ENCODE data around the gene BHLHA15. TPM values are rescaled to one million over a fixed set of nuclear protein-coding genes. Genes with fewer than 3 reads are reported as not detected.

BHLHA15 gene
- total and polyA plus RNA-seq, 2 of the 8 experiments (the other 6 are each of a cell fraction or from before 2014, with no cell fraction given): 1.1 to 2.7 TPM

DNA sequence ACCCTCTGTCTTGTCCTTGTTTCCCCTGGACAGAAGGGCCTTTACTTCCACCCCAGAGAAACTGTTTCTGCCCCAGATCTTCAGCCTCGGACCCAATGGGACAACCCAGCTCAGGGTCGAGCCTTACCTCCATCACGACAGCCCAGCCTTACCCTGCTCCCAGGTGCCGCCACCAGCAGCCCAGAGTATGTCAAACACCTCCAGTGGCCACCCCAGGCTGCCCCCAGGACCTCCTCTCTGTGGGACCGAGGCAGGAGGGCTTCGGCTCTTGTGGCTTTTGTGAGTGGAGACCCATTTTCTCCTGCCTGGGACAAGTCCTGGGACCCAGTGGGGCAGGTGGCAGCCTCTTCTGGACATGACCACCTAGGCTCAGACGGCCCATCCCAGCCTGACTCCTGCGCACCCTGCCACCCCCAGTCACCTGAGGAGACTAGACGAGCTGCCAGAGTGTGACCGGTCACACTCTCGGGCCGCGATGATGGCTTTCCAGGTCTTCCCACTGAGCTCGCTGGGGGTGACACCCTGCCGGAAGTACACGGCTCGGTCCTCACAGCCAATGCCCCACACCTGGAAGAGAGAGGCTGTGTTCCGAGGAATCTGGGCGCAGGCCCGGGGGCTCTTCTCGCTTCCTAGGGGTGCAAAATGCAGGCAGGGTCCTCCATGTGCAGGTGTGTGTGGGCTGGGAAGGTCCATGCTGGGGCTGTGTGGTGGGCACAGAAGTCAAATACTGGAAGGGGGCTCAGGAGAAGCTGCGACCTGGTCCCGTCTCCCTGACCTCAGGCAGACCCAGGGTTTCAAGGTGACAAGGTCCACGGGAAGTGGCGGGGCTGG is 25.3 kb downstream of the BHLHA15 start:
- Histone ChIP-seq H3K23ac (ENCODE audit: insufficient read length) (no peak overlapping the region), H3K36me3 (ENCODE audit: control insufficient read depth in 2 of 4, insufficient read depth in 4 of 4, low read length in 3 of 4) (no peaks in the 10 kb centered on the region), H2AK5ac (ENCODE audit: low read depth, low read length) (no peak overlapping the region), H2BK12ac (ENCODE audit: low read depth, low read length) (no peak overlapping the region), H4K8ac (ENCODE audit: extremely low read depth, insufficient read depth, low read length) (no peak overlapping the region), H3K14ac (ENCODE audit: insufficient read length) (no peak overlapping the region), H3K79me2 (ENCODE audit: control insufficient read depth in 1 of 2, insufficient read depth in 2 of 2, low read length in 2 of 2) (no peaks in the 10 kb centered on the region), H3K9ac (replicated peaks in 1 of 4; ENCODE audit: extremely low read depth in 1 of 4, low read depth in 3 of 4, low read length in 3 of 4) (no peak overlapping the region), H3K18ac (ENCODE audit: extremely low read depth, low read length) (no peak overlapping the region), H3K79me1 (ENCODE audit: low read depth, low read length) (no peaks in the 10 kb centered on the region), H2BK5ac (ENCODE audit: low read depth, low read length) (no peak overlapping the region), H3K9me3 (ENCODE audit: insufficient read depth in 2 of 2, low read depth in 1 of 2, low read length in 1 of 2) (no peaks in the 10 kb centered on the region), H3K27me3 (replicated peaks in 1 of 4; ENCODE audit: control insufficient read depth in 3 of 4, extremely low read depth in 1 of 4, insufficient read depth in 3 of 4, low read length in 3 of 4) (no peaks in the 10 kb centered on the region), H4K5ac (ENCODE audit: insufficient read length, low read depth, low read length) (no peak overlapping the region), H3K23me2 (ENCODE audit: low read depth, low read length) (no peaks in the 10 kb centered on the region), H3K56ac (replicated peaks; ENCODE audit: insufficient read length, low read depth, low read length) (no peak overlapping the region), H3K27ac (ENCODE audit: low read depth, low read length) (no peak overlapping the region), H2BK20ac (ENCODE audit: low read length) (no peak overlapping the region), H4K91ac (replicated peaks; ENCODE audit: insufficient read length, low read length) (no peak overlapping the region), H2AFZ (ENCODE audit: low read length) (no peak overlapping the region), H3K4me2 (ENCODE audit: insufficient read depth in 1 of 2, low read depth in 2 of 2, low read length in 2 of 2) (no peak overlapping the region), H3K4ac (replicated peaks; ENCODE audit: insufficient read length, low read depth, low read length) (no peak overlapping the region), H3K4me1 (replicated peaks in 1 of 4; ENCODE audit: control insufficient read depth in 3 of 4, insufficient read depth in 4 of 4, low read length in 3 of 4) (peaks cover 0 to 1% (median 0%) of the 10 kb centered on the region in 4 experiments; a peak in 3 of 7 replicates), H4K20me1 (replicated peaks in 1 of 2; ENCODE audit: control insufficient read depth in 1 of 2, insufficient read depth in 2 of 2, low read length in 2 of 2) (peaks cover 0 to 2% of the 10 kb centered on the region in 2 experiments), H2BK15ac (ENCODE audit: low read length) (no peak overlapping the region), H3K4me3 (ENCODE audit: extremely low read depth in 1 of 4, insufficient read depth in 2 of 4, low read depth in 3 of 4, low read length in 4 of 4) (no peak overlapping the region), H2BK120ac (replicated peaks; ENCODE audit: low read depth, low read length) (no peak overlapping the region)
- ChIA-PET POLR2A (ENCODE audit: partially characterized antibody) (interaction anchor here (0.9 kb wide), 1 partner anchor 25 kb away, joined by 3 read pairs; the partner anchor contains the start of gene BHLHA15), CTCF (ENCODE audit: partially characterized antibody) (interaction anchor here (2.0 kb wide), 1 partner anchor 68 kb away, joined by 5 read pairs; no protein-coding TSS in a partner anchor)
- 91% methylated on average over 25 of the region's 25 CpGs; no CpG with 5 or more reads in 1 of the 2 experiments for WGBS, 2 experiments (ENCODE audit: extremely low coverage in 1 of 2, insufficient coverage in 1 of 2, insufficient read length in 1 of 2, insufficient replicate concordance in 2 of 2, low coverage in 1 of 2, low lambda C conversion rate in 2 of 2, missing lambda C conversion rate in 1 of 2)
- FAIRE-seq (no peak), DNase-seq (ENCODE audit: low read depth in 1 of 2, low spot score in 2 of 2) (no peak)
- TF ChIP-seq POU5F1 (IDR thresholded peaks at IDR 0.05; ENCODE audit: low read depth, low read length) (no peak), BCL11A (IDR thresholded peaks at IDR 0.05; ENCODE audit: low read depth in 2 of 2, low read length in 2 of 2) (no peak), TEAD4 (IDR thresholded peaks at IDR 0.05; ENCODE audit: low read depth, low read length) (no peak), EP300 (IDR thresholded peaks at IDR 0.05; ENCODE audit: borderline replicate concordance in 1 of 2, low read depth in 2 of 2, low read length in 2 of 2) (no peak), PHF8 (conservative IDR thresholded peaks at IDR 0.05; ENCODE audit: low read depth, low read length) (no peak), HDAC2 (IDR thresholded peaks at IDR 0.05; ENCODE audit: borderline replicate concordance in 1 of 2, low read depth in 2 of 2, low read length in 2 of 2) (no peak), SIRT6 (IDR thresholded peaks at IDR 0.05; ENCODE audit: low read length) (no peak), TCF12 (IDR thresholded peaks at IDR 0.05; ENCODE audit: low read depth, low read length) (no peak), SP2 (IDR thresholded peaks at IDR 0.05; ENCODE audit: low read length) (no peak), SP4 (IDR thresholded peaks at IDR 0.05; ENCODE audit: low read length) (no peak), POLR2AphosphoS5 (IDR thresholded peaks at IDR 0.05; ENCODE audit: low read depth, low read length) (no peak)

Data from H1 (cell line).